Mammary microvascular endothelial cell (primary cell): Measurements from ENCODE around the gene FBXO3. TPM values are rescaled to one million over a fixed set of nuclear protein-coding genes. Genes with fewer than 3 reads are reported as not detected.

Source experiments
- total RNA-seq: library from RNA; depleted of rRNA; stranded (reverse); fragments of >200 nt; gene quantifications from 2 replicates; pipeline ENCODE4 v1.2.3, GENCODE V29; 2015

The FBXO3 gene, protein sequence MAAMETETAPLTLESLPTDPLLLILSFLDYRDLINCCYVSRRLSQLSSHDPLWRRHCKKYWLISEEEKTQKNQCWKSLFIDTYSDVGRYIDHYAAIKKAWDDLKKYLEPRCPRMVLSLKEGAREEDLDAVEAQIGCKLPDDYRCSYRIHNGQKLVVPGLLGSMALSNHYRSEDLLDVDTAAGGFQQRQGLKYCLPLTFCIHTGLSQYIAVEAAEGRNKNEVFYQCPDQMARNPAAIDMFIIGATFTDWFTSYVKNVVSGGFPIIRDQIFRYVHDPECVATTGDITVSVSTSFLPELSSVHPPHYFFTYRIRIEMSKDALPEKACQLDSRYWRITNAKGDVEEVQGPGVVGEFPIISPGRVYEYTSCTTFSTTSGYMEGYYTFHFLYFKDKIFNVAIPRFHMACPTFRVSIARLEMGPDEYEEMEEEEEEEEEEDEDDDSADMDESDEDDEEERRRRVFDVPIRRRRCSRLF
- 23.0 and 29.2 TPM in 2 replicates for total RNA-seq

DNA sequence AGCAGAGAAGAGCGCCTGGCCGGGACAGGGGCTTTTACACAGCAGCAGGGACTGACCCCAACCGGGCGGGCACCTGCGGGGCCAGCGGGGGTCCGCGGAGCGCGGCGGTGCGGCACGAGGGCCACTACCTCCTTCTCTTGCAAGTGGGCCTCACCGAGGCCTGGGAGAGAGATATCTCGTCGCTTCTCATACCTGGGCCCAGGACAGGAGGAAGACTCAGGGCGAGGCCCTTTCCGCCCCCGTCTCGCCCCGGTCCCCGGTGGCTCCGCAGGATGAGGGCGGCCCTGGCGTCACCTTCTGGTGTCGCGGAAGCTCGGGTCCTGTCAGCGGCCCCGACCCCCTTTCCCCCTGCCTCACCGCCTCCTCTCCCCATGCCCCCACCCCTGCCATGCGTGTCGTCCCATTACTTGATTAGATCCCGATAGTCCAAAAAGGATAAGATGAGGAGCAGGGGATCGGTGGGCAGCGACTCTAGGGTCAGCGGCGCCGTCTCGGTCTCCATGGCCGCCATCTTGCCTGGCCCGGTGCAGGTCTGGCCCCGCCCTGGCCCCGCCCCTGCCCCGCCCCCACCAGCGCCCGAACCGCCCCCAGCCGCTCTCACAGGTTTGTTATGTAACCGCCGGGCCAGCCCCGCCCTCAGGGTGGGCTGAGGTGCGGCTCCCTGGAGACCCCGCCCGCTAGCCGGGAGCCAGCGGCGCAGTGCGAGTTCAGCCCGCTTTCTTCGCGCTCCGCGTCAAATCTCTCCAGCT is at the start of gene FBXO3:
TSS of gene FBXO3 (minus strand) at position 534 of the 749 bp plus-strand sequence. CDS start at position 511, 23 bp downstream.

DNA sequence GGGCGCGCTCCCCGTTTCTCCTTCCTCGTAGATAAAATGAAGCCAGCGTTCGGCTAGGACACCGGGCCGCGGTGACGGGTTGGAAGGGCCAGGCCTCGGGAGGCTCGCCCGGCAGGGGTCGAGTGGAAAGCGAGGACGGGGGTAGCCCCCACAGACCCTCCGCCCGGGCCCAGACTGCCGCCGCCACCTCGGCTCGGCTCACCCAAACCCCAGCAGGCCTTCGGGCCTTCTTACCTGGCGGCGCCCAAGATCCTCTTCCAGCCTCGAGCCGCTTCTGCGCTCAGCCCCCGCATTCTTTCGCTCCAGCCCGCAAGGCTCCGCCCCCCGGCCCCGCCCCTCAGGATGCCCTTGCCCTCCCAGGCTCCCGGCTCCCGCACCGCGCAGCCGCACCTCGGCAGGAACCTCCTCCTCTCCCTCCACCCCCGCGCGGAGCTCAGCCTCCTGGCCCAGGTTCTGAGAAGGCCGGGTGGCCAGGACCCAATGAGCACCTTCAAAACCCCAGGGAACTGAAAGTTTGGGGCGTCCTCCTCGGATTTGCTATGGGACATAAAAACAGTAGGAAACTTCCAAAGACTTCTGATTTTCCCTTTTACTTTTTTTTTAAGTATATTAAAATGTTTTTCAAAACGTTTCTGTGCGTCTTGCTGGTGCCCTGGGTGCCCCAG is 38.0 kb downstream of the FBXO3 start, which contains the start of gene CD59:
TSS of gene CD59 (minus strand) at position 276 of the 665 bp plus-strand sequence. CDS start 13,978 bp downstream, outside the sequence.

DNA sequence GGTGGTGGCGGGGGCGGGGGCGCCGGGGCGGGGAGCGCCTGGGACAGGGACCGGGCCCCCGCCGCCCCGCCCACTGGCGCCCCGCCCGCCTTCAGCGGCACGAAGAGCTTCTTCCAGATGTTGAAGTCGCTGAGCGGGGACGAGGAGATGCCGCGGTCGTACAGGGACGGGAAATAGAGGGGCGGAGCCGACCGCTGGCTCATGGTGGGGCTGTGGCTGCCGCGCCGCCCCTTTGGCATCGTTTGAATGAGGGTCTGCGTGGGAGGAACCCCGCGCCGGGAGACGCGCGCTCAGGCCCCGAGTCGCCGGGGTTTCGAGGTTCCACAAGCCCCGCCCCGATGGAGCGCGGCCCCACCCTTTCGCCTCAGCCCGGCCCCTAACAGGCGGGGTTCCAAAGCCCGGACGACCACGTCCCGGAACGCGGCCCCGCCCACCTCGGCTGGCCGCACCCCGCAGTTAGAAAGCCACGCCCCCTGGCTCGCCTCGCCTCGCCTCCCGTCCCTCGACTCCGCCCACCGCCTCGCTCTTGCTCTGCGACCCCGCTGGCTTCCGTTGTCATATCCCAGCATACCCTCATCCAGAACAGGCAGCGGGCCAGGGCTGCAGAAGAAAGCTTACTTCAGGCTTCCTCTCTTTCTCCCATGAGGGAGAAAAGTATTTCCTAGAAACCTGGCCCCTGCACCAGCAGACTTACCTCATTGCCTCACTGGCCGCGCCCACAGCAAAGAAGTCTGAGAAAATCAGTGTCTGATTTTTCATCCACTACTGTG is 73.6 kb downstream of the FBXO3 start, which contains the start of gene C11orf91:
TSS of gene C11orf91 (minus strand) at position 325 of the 770 bp plus-strand sequence. CDS start at position 239, 86 bp downstream.

Other genes with a start within 250 kb of the FBXO3 start
- not detected in 2 replicates for gene C11orf91, start 73.7 kb downstream of the FBXO3 start, total RNA-seq
- 1,978 and 2,133 TPM in 2 replicates for gene CD59, start 38.1 kb downstream of the FBXO3 start, total RNA-seq
- 23.7 and 26.2 TPM in 2 replicates for gene LMO2, start 117.6 kb upstream of the FBXO3 start, total RNA-seq